HG02870 (cell line): Measurements from ENCODE around the gene MYOM1.

Source experiments
- ATAC-seq: cut with Tn5 transposase; IDR thresholded peaks from one replicate; pipeline ENCODE4 v1.9.1; 2021; ENCODE audit warnings: mild to moderate bottlenecking, moderate library complexity; ENCODE audit not compliant: unreplicated experiment

Gene MYOM1

DNA sequence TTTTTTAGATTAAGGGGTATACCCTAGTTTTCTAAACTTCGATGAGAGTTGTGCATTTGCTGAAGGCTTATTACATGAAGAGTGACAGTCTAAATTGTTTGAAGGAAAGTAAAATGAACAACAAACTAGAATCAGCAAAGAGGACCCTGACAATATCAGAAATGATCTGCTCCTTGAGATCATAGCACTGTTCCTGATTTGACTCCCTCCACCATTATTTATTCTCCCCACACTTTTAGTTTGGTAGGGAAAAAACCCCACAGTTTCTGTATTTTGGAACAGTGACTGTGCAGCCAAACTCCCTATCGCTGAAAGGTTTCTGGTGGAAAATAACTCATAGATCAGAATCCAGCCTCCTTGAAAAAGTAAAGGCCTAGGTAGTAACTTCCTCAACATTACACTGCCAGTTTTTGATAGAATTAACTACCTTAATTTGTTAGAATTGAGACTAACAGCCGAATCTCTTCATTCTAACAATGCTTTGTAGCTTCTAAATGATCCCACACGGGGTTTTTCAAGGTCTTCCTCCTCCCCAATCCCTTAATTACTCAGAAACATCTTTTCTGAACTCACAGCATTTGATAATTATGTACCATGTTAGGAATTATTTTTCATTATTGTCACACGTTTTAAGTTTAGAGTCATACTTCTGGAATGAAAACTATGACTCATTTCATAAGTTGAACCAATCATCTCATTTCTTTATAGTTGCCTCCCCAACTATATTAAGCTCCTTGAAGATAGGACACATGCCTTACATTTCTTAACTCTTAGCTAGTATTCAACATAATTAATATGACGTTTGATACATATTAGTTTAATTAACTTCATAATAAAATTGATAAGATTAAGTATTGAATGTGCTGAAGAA, 30.7 kb upstream of the MYOM1 start:
- no peak for ATAC-seq

DNA sequence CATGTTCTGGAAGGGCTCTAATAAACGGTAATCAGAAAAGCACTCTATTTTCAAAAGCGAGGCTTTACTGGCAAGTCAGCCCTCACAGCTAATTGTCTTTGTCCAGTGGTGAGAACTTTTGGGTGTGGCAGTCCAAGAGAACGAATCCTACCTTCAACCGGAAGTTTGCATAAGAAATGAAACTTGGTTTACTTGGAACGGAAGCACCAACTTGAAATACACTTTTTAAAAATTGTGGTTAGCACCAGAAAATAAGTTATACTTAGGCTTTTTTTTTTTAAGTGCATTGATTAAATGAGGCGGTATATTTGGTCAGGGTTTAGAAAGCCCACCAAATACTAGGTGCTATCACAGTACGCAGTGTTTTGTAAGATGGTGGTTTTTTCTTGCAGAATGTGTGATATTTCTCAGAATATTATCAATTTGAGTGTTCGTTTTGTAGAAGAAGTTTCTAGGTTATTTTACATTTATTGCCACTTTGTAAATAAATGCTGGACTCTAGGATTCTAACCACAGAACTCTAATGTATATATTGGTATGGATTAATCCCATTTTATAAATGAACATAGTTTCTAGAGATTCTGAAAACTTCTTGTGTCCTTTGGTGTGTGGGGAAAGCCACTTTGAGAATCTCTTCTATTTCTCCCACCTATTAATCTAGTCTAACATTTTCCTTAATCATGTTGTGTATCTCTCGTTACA, 29.0 kb upstream of the MYOM1 start:
- no peak for ATAC-seq

DNA sequence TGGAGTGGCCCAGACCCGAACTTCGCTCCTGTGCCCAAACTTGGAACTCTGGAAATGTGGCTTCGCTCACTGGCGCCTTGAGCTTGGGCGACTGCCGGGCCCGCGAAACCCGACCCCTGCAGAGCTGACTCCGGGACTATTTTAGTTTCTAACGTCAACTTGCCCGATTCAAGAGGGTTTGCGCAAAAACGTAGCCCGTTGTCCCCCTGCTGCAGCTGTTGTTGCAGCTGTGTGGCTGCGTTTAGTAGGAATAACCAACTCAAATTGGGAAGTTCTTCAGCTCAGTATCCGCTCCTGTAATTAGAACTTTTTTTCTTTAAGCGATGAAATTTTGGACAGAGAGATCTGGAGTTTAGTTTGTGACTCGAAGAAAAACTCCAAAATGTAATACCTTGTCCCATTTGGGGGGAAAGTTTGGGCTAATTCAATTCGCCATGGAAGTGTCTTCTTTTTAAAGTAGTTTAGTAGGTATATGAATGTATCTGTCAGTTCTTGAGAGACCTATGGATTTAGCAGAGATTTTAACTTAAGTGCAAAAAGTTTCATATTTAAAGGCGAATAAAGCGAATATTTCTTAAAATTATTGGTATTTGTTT, 28.4 kb upstream of the MYOM1 start:
- ATAC-seq: no peak

DNA sequence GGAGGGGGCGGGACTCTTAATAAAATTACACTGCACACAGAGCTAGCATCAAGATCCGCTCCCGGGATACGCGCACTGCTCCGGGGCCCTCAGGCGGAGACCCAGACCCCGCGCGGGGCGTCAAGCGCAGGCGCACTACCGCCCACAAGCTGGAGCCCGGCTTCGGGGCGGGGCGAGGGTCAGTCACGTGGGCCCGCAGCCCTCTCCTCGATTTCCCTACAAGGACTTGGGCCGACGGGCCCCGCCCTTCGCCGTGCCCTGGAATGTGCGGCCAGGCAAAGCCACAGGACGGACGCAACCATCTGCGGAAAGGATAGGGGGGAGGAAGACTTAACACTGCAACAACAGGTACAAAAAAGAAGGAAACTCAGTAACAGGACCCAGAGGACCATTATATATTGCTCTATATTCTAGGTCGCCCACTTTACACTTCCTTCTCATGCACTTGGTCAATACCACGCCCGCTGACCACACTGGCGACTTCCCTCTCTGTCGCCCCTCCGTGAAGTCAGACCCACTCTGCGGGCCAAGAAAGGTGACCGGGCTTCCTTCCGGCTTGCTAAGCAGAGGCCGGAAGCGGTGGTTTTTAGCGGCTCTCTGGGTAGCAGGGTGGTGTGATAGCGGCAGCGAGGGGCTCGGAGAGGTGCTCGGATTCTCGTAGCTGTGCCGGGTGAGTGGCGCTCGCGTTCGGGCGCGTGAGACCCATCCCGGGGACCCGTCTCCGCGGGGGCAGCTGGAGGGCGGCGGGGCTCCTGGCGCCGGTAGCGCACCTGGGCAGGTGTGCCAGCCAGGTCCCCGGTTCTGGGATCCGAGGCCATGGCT, 27.7 kb upstream of the MYOM1 start, which contains the start of gene MYL12A:
Gene MYL12A (plus strand): TSS at position 562 of the 822 bp plus-strand sequence. CDS start 5,447 bp downstream, outside the sequence.
- peak; percentile 78 for ATAC-seq

DNA sequence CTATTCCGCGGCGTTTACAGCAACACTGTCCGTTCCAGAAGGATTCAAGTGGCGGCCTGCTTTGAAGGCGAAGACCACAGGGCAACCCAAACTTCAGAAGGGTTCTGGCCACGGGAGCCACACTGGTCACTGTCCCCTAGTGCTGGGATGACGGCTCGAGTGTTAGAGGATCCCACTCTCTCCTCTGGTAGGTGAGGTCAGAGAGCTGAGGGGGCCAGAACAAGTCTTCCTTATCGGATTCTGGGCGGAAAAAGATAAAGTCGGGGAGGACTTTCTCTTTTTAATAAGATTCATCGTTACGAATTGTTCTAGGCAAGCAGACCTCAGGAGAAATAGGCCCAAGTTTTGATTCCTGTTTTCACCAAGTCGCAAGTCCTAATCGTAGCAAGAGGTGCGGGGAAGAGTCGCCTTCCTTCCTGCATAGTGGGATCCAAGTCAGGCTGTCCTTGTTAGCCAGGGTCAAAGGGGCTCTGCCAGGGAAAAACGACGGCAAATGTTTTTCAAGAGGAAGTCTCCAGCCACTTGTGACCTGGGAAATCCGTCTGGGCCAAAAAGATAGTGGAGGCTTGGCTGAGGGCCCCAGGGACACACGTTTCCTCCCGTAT, 27.0 kb upstream of the MYOM1 start:
- ATAC-seq: no peak

DNA sequence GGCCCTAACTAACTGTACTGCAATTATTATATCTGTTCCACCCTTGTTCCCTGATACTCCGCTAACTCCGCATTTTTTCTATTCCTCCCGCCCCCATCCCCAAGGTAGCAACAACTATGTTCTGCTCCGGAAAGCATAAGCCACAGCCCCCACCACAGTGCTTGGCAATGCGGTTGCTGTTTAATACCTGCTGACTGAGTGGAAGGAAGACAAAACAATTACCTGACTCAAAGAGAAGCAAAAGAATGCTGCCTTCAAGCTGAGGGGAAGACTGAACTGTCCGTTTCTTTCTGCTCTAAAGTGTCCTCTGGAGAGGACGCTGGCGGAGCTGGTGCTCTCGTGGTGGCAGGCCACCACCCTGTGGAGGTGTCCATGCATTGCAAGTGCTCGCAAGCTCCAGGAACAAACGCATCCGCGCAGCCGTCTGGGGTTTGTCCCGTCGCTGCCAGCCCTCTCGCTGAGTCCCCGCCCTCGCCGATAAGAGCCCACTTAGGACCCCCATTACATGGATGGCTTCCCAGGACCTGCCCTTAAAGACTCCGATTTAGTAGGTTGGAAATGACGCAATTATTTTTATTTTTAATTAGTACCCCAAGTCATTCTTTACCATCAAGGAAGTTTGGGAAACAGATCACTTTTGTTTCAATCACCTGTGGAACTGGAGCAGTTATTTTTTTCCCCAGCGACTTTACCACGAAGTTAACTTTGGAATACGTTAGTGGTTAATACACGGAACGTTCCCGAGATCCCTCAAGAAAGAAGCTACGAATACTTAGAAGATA, 26.3 kb upstream of the MYOM1 start:
- peak; percentile 36 for ATAC-seq

DNA sequence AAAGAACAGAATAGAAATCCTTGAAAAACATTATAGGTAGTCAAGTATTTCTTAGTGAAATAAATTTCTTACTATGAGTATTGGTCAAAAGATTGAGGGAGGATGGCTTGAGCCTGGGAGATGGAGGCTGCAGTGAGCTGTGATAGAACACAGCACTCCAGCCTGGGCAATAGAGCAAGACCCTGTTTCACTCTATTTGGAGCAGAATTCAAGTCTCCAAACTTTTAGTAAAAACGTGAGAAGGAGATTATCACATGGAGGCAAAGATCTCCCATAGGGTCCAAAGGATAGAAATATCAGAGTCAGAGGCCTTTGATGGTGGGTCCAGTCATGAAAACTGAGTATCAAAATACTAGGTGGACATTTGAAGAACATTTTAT, 25.4 kb upstream of the MYOM1 start:
- no peak for ATAC-seq

DNA sequence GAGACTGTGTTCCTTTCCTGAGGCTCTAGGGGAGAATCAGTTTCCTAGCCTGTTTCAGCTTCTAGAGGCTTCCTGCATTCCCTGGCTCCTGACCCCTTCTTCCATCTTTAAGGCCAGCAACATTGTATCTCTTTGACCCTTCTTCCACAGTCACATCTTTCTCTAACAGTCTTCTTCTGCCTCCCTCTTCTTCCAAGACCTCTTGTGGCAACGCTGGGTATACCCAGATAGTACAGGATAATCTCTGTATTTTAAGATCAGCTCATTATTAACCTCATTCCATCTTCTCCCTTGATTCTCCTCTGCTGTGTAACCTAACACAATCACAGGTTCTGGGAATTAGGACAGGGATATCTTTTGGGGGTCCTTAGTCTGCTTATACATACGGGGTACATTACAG, 19.0 kb upstream of the MYOM1 start:
- no peak for ATAC-seq

DNA sequence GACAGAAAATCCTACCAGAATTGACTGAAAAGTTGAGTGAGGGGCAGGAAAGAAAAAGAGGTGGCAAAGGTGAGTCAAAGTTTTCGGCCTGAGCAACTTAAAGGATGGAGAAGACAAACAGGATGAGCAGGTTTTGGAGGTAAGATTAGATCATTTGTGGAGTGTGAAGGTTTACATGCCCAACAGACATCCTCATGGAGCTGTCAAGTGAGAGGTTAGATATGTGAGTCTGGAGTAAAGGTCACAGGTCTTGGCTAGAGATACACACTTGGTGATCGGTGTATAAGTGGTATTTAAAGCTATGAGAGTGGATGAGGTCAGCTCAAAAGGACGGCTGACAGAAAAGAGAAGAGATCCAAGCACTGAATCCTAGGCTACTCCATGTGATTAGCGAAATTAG, 16.7 kb upstream of the MYOM1 start:
- ATAC-seq: no peak

DNA sequence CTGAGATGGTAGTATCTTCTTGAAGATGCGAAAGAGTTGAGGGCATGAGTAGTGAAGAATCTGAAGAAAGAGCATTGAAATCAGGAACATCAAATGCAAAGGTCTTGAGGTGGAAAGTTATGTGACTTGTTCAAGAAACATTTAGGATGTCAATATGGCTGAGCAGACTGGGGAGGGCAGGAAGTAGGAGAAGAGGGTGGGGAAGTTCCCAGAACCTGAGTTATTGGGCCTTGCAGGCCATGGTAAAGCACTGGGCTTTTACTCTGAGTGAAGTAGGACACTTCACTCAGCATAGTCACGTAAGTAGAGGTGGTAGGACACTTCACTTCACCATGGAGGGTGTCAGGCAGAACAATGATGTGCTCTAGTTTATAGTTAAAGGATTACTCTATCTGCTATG, 16.1 kb upstream of the MYOM1 start:
- ATAC-seq: no peak

DNA sequence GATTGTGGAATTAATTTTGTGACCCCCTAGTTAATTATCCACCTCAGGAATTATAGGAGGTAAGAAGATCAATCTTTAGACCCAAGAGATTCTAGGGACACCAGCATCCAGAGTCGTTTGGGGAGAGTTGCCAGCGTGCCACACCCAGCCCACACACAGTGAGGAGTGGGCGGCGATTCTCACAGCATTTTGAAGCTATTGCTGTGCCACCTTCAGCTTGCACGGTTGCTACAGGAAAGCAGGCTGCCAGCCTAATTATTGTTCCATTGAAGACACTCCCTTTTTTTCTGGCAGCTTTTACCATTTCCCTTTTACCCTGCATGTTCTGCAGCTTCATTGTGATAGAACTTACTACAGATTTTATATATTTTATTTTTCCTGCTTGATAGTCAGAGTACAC, 14.7 kb upstream of the MYOM1 start:
- ATAC-seq: no peak

DNA sequence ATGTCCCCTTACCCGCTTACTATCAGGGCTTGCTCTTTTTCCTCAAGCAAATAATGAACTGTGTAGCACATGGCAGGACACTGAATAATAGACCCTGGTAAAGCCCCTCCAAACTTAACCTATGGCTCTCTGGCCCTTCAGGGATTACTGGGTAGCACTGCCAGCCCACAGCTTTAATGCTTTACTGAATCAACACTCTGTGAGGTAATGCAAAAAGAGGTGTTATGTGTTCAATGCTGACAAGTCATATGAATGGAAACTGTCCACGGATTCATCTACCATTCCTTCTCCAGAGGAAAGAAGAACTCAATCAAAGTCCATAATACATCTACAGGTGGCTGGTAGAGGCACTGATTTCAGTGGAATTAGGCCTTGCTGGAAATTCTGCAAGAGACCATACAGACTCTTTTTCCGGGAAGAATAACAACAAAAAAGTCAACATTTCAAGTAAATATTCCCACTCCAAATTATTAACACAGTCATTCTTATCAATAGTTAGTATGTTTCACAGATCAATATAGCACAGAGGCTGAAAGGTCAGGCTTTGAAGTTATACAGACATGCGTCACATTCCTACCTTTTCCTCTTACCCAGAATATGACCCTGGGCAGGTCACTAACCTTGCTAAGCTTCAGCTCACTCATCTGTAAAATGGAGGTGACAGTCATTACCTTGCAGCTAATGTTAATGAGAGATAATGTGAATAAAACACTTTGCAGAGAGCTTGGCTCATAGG, 13.8 kb upstream of the MYOM1 start:
- no peak for ATAC-seq

DNA sequence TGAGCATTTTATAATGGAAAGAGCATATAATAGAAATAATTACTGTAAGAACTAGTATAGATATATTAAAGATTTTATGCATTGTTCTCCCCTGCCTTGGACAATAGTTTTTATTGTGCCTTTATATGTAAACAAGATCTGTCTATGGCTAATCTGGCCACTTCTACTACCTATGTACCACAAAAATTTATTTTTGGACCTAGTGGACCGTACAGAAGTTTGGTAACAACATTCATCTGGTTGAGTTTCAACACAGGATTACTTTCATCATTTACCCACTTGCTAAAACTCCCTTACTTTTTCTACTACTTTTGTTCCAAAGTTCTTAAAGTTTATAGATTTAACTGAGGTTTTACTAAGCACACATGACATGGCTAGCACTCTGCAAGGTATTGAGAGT, 13.2 kb upstream of the MYOM1 start:
- no peak for ATAC-seq

DNA sequence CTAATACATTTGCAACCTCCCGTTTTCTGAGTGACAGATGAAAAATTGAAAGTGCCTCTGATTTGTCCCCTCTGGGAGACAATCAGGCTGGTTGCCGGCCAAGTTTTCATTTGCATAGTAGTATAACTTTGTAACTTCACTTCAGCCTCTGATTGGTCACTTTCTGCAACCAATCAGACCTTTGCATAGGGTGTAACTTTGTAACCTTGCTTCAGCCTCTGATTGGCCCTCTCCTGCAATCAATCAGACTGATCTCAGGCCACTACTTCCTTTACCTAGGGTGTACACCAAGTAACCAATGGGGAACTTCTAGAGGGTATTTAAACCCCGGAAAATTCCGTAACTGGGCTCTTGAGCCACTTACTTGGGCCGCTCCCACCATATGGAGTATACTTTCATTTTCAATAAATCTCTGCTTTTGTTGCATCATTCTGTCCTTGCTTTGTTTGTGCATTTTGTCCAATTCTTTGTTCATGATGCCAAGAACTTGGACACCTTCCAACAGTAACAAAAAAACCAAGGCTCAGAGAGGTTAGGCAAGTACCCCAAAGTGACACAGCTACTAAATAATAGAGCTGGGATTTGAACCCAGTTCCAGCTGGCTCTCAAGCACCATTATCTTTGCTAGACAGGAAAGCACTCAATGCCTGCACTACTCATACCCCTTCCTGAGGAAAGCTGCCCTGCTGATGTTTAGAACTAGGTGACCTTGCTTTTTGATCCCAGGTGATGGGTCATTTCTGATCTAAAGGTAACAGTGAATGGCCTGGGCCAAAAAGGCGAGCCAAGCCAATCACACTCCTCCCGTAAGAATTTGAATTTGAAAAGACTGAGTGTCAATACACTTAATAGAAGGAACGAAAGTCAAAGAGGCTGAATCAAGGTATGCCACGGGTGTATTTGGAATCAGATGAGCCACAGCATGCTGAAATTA, 10.9 kb upstream of the MYOM1 start:
- no peak for ATAC-seq

DNA sequence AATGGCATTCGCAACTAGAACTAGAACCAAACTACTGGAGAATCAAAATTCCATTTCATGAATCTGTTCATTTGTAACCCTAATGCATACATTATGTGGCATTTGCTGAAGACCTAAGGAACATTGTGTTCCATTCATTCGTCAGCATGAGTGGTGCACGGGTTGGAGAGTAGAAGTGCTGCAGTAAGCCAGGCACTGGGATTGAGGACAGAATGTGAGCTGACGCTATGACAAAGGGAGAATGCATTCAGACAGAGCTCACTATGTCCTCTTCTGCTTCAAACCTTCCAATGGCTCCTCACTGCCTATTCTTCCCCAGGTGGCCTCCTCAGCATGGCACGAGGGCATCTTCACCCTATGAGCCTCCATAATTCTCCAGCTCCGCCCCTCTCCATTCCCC, 6.3 kb upstream of the MYOM1 start:
- ATAC-seq: no peak

DNA sequence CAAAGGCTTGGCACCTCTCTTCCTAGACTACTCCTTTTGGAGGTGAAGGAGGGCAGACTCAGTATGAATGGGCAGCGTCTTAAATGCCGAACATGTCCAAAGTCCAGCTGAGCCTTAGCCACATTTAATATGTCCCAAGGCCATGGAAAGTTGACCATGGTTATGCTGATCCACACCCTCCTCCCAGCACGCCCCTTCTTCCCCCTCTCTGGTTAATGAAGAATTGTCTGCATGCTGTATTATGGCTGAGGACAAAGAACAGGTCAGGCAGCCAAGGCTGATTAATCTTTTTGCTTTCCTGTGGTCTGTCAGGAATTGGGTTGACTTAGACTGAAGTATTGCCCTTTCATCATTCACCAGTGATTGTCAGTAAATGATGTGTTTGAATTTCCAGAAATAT, 5.8 kb upstream of the MYOM1 start:
- no peak for ATAC-seq

DNA sequence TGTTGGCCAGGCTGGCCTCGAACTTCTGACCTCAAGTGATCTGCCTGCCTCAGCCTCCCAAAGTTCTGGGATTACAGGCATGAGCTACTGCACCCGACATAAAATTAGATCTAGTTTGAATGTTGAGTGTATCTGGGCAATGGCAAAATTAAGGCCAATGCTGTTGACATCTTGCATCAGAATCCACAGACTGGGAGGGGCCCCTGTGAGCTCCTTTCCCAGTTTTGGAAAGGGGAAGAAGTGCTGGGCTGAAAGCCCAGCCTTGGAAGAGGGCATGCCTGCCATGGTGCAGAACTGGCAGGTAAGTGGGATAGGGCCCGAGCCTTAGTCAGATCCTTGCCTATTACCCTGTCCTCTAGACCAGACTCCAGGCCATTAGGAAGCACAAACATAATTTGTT, 4.5 kb upstream of the MYOM1 start:
- no peak for ATAC-seq

DNA sequence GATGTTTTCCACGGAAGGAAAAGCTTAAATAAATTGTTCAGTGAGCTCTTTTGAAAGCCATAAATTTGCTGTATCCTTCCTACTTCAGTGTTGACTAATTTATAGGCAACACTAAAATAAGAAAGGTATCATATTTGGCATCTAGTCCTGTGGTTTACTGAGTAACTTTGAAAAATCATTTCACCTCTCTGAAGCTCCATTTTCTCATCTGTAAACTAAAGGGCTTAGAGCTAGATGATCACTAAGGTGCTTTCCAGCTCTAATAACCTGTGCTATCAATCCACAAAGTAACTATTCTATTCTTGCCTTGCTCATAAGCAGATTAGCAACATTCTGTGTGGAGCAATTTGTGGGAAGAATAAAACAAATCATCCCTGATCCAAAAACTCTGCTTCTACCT, 3.6 kb upstream of the MYOM1 start:
- ATAC-seq: peak; percentile 82
